OCI-LY3 (cell line): ENCODE measurements around the gene AHNAK.

Source experiments
- CTCF ChIP-seq: fragments of 200-600, 300-600 bp; sonication (generic); IDR thresholded peaks from 2 replicates; pipeline ENCODE4 v1.5.1; 2014; ENCODE audit warnings: antibody characterized with exemption, low read length, low read depth
- EZH2phosphoT487 ChIP-seq: fragments of 200-600 bp; shearing (Covaris generic); IDR thresholded peaks from 2 replicates; pipeline ENCODE4 v1.6.1; 2018; ENCODE audit warnings: antibody characterized with exemption, mixed run types, low read depth

GRCh38 chr11:62400760-62401159 lies 145.8 kb downstream of the AHNAK start:
- no peak for TF ChIP-seq EZH2phosphoT487
- no peak for TF ChIP-seq CTCF
